Fibroblast of pulmonary artery (primary cell): ENCODE results near the gene MUCL1.
"Not testable (repeated sequence)": the region's sequence is repeated elsewhere in the genome, so short reads cannot be mapped to it uniquely, and the experiment has no call there.

ENCODE experiments used
- DNase-seq: peaks from one replicate; pipeline ENCODE4 v3.0.0-alpha.2; 2010; ENCODE audit warnings: low read depth
- H3K4me3 ChIP-seq: replicated peaks from 2 replicates; pipeline ENCODE4 v1.5.1; 2011; ENCODE audit warnings: low read depth, mild to moderate bottlenecking, control low read depth, low read length, moderate library complexity
- CTCF ChIP-seq: IDR thresholded peaks from 2 replicates; pipeline ENCODE4 v1.5.1; 2011; ENCODE audit warnings: mild to moderate bottlenecking, control low read depth, low read length, inconsistent platforms; ENCODE audit errors: missing control alignments

MUCL1 gene

GRCh38 chr12:54870048-54870447, 15.7 kb downstream of the MUCL1 start:
- DNase-seq = no peak
- no peak overlapping the region for H3K4me3 ChIP-seq
- TF ChIP-seq CTCF = no peak

- H3K4me3 ChIP-seq = no peak overlapping the region
- no peak for TF ChIP-seq CTCF
- DNase-seq = no peak
Measured at GRCh38 chr12:54870617-54871016, 16.3 kb downstream of the MUCL1 start.

- DNase-seq = peak; percentile 8
- TF ChIP-seq CTCF = no peak
- H3K4me3 ChIP-seq = no peak overlapping the region
Measured at GRCh38 chr12:54879150-54879549, 24.8 kb downstream of the MUCL1 start.

- no peak for DNase-seq
- no peak overlapping the region for H3K4me3 ChIP-seq
- no peak for TF ChIP-seq CTCF
Measured at GRCh38 chr12:54879579-54879978, 25.3 kb downstream of the MUCL1 start.

GRCh38 chr12:54882079-54882478, 27.8 kb downstream of the MUCL1 start:
- no peak for DNase-seq
- no peak overlapping the region for H3K4me3 ChIP-seq
- no peak for TF ChIP-seq CTCF

- not testable (repeated sequence) for H3K4me3 ChIP-seq, DNase-seq
Measured at GRCh38 chr12:54882597-54882996, 28.3 kb downstream of the MUCL1 start.

GRCh38 chr12:54888428-54888827, 34.1 kb downstream of the MUCL1 start:
- not testable (repeated sequence) for DNase-seq, H3K4me3 ChIP-seq

GRCh38 chr12:54890339-54890738, 36.0 kb downstream of the MUCL1 start:
- no peak for DNase-seq
- TF ChIP-seq CTCF = no peak
- H3K4me3 ChIP-seq = no peak overlapping the region
